ENCODE measurements around the gene PLK1. TPM values are rescaled to one million over a fixed set of nuclear protein-coding genes. Genes with fewer than 3 reads are reported as not detected.

The PLK1 gene
- total RNA-seq, 2 experiments from 2014 or later, result 0.84 to 0.85 TPM

GRCh38 chr16:23666571-23667354 lies 11.9 kb upstream of the PLK1 start:
- H3K27ac Mint-ChIP-seq, result no peak overlapping the region
- ChIA-PET POLR2A (no interaction called here), CTCF (no interaction called here)
- no peak for TF ChIP-seq CTCF (IDR thresholded peaks at IDR 0.05)
- intact Hi-C loops (cut with DNase I, micrococcal nuclease), result no loop called here
- no peaks in the 10 kb centered on the region for H3K4me1 Mint-ChIP-seq (ENCODE audit: low read depth)
- no peaks in the 10 kb centered on the region for H3K9me3 Mint-ChIP-seq
- H3K36me3 Mint-ChIP-seq (ENCODE audit: low read depth), result peaks cover 97% of the 10 kb centered on the region
- no peak overlapping the region for H3K4me3 Mint-ChIP-seq
- Histone ChIP-seq H3K9me3 (ENCODE audit: control insufficient read depth in 1 of 2, insufficient read depth in 1 of 2, low read length in 2 of 2) (no peaks in the 10 kb centered on the region), H3K27ac (ENCODE audit: low read depth in 1 of 2, low read length in 2 of 2) (no peak overlapping the region), H3K27me3 (ENCODE audit: control insufficient read depth in 1 of 2, insufficient read depth in 2 of 2, low read length in 2 of 2) (no peaks in the 10 kb centered on the region), H3K4me1 (ENCODE audit: insufficient read depth, low read length) (no peaks in the 10 kb centered on the region), H3K4me3 (ENCODE audit: low read length) (no peak overlapping the region), H3K36me3 (ENCODE audit: insufficient read depth, low read length) (peaks cover 82% of the 10 kb centered on the region)
- ATAC-seq (ENCODE audit: poor library complexity) (no peak), DNase-seq (no peak)
- no peaks in the 10 kb centered on the region for H3K27me3 Mint-ChIP-seq

- intact Hi-C loops (cut with DNase I, micrococcal nuclease), result no loop called here
- no peak for ATAC-seq (ENCODE audit: poor library complexity)
- CTCF ChIA-PET, result no interaction called here
- no peaks in the 10 kb centered on the region for H3K4me1 ChIP-seq (ENCODE audit: insufficient read depth, low read length)
- H3K36me3 Mint-ChIP-seq (ENCODE audit: low read depth), result peaks cover 97% of the 10 kb centered on the region
- H3K36me3 ChIP-seq (ENCODE audit: insufficient read depth, low read length), result peaks cover 77% of the 10 kb centered on the region
- H3K27me3 Mint-ChIP-seq, result no peaks in the 10 kb centered on the region
- TF ChIP-seq CTCF (IDR thresholded peaks at IDR 0.05), result no peak
- POLR2A ChIA-PET, result no interaction called here
- H3K4me3 ChIP-seq (ENCODE audit: low read length), result no peak overlapping the region
- no peak overlapping the region for H3K27ac Mint-ChIP-seq
- H3K4me1 Mint-ChIP-seq (ENCODE audit: low read depth), result no peaks in the 10 kb centered on the region
- no peak overlapping the region for H3K4me3 Mint-ChIP-seq
- no peak for DNase-seq
- H3K9me3 ChIP-seq (ENCODE audit: control insufficient read depth in 1 of 2, insufficient read depth in 1 of 2, low read length in 2 of 2), result no peaks in the 10 kb centered on the region
- H3K9me3 Mint-ChIP-seq, result no peaks in the 10 kb centered on the region
- no peaks in the 10 kb centered on the region for H3K27me3 ChIP-seq (ENCODE audit: control insufficient read depth in 1 of 2, insufficient read depth in 2 of 2, low read length in 2 of 2)
- no peak overlapping the region for H3K27ac ChIP-seq (ENCODE audit: low read depth in 1 of 2, low read length in 2 of 2)
Measured at GRCh38 chr16:23667355-23667659, 11.4 kb upstream of the PLK1 start.

GRCh38 chr16:23668225-23668624 lies 10.5 kb upstream of the PLK1 start:
- DNase-seq (no peak), ATAC-seq (ENCODE audit: poor library complexity) (no peak)
- POLR2A ChIA-PET, result interaction anchor here (1.2 kb wide), 1 partner anchor 9 kb away, joined by 4 read pairs; no protein-coding TSS in a partner anchor
- H3K9me3 Mint-ChIP-seq, result no peaks in the 10 kb centered on the region
- no peak overlapping the region for H3K4me3 Mint-ChIP-seq
- peaks cover 90% of the 10 kb centered on the region for H3K36me3 Mint-ChIP-seq (ENCODE audit: low read depth)
- Histone ChIP-seq H3K9me3 (ENCODE audit: control insufficient read depth in 1 of 2, insufficient read depth in 1 of 2, low read length in 2 of 2) (no peaks in the 10 kb centered on the region), H3K4me3 (ENCODE audit: low read length) (no peak overlapping the region), H3K27me3 (ENCODE audit: control insufficient read depth in 1 of 2, insufficient read depth in 2 of 2, low read length in 2 of 2) (no peaks in the 10 kb centered on the region), H3K27ac (ENCODE audit: low read depth in 1 of 2, low read length in 2 of 2) (no peak overlapping the region), H3K36me3 (ENCODE audit: insufficient read depth, low read length) (peaks cover 68% of the 10 kb centered on the region), H3K4me1 (ENCODE audit: insufficient read depth, low read length) (no peaks in the 10 kb centered on the region)
- no peaks in the 10 kb centered on the region for H3K27me3 Mint-ChIP-seq
- no peaks in the 10 kb centered on the region for H3K4me1 Mint-ChIP-seq (ENCODE audit: low read depth)
- H3K27ac Mint-ChIP-seq, result no peak overlapping the region
- CTCF ChIA-PET, result no interaction called here
- intact Hi-C loops (cut with DNase I, micrococcal nuclease), result no loop called here
- TF ChIP-seq CTCF (IDR thresholded peaks at IDR 0.05), result no peak

All from CD4-positive, alpha-beta T cell (primary cell).